ENCODE results near the gene SMG6.
A peak's percentile ranks its signal among the peaks of the same experiment; 100 is the strongest.

The SMG6 gene

GRCh38 chr17:2297023-2297422, 6.6 kb downstream of the SMG6 start:
- H3K27ac ChIP-seq: no peak overlapping the region
- CTCF ChIA-PET: no interaction called here
- no peak for TF ChIP-seq CTCF (conservative IDR thresholded peaks at IDR 0.05; ENCODE audit: low read depth)
- POLR2A ChIA-PET (ENCODE audit: low non-redundant PET): no interaction called here
- no peak for DNase-seq (ENCODE audit: low spot score)

GRCh38 chr17:2295575-2295974, 8.0 kb downstream of the SMG6 start:
- no peak overlapping the region for H3K27ac ChIP-seq
- ChIA-PET POLR2A (ENCODE audit: low non-redundant PET) (no interaction called here), CTCF (interaction anchor here (0.6 to 1.3 kb wide), 3 partner anchors 13 to 872 kb away, joined by 3 read pairs; no protein-coding TSS in a partner anchor)
- no peak for TF ChIP-seq CTCF (conservative IDR thresholded peaks at IDR 0.05; ENCODE audit: low read depth)
- peak; percentile 20 for DNase-seq (ENCODE audit: low spot score)

- TF ChIP-seq CTCF (conservative IDR thresholded peaks at IDR 0.05; ENCODE audit: low read depth): no peak
- no peak for DNase-seq (ENCODE audit: low spot score)
- H3K27ac ChIP-seq: no peak overlapping the region
- ChIA-PET CTCF (no interaction called here), POLR2A (ENCODE audit: low non-redundant PET) (interaction anchor here (1.0 kb wide), 1 partner anchor 44 kb away, joined by 3 read pairs; the partner anchor contains the start of gene TSR1)
These were observed 11.5 kb downstream of the SMG6 start for GRCh38 chr17:2292100-2292499.

- CTCF ChIA-PET: no interaction called here
- POLR2A ChIA-PET (ENCODE audit: low non-redundant PET): no interaction called here
- no peak for TF ChIP-seq CTCF (conservative IDR thresholded peaks at IDR 0.05; ENCODE audit: low read depth)
These were observed 13.6 kb downstream of the SMG6 start for GRCh38 chr17:2289878-2290478.

GRCh38 chr17:2283302-2283701, 20.3 kb downstream of the SMG6 start:
- no peak for DNase-seq (ENCODE audit: low spot score)
- ChIA-PET CTCF (interaction anchor here (0.6 to 1.3 kb wide), 6 partner anchors 12 to 1843 kb away, joined by 3 to 5 read pairs (median 4); partner anchors contain the start of gene HIC1), POLR2A (ENCODE audit: low non-redundant PET) (no interaction called here)
- H3K27ac ChIP-seq: peak overlapping the region; percentile 17; the same call in 1 of the 2 replicates
- TF ChIP-seq CTCF (conservative IDR thresholded peaks at IDR 0.05; ENCODE audit: low read depth): no peak

More at GRCh38 chr17:2289878-2290478, 13.6 kb downstream of the SMG6 start:
- no peak overlapping the region for H3K27ac ChIP-seq
- no peak for DNase-seq (ENCODE audit: low spot score)

GRCh38 chr17:2282297-2282873, 21.2 kb downstream of the SMG6 start:
- peak overlapping the region; percentile 44 for H3K27ac ChIP-seq
- TF ChIP-seq CTCF (conservative IDR thresholded peaks at IDR 0.05; ENCODE audit: low read depth): peak; percentile 64
- CTCF ChIA-PET: interaction anchor here (0.5 to 1.6 kb wide), 9 partner anchors 13 to 1844 kb away, joined by 3 to 4 read pairs (median 3); partner anchors contain the start of genes SMG6 and SRR
- peak; percentile 48 for DNase-seq (ENCODE audit: low spot score)
- POLR2A ChIA-PET (ENCODE audit: low non-redundant PET): no interaction called here
